Breast epithelium (tissue), 3 donors: Measurements from ENCODE around the gene CT45A2.
"Not testable (repeated sequence)": the region's sequence is repeated elsewhere in the genome, so short reads cannot be mapped to it uniquely, and the experiment has no call there.

Experiments used
- CTCF ChIP-seq, 3 donors: fragments of 450-650 bp; IDR thresholded peaks; one replicate each; pipeline ENCODE4 v1.5.1; 2016 to 2017; ENCODE audit warnings: antibody characterized with exemption in 3 of 3, mild to moderate bottlenecking in 3 of 3, moderate library complexity in 3 of 3
- POLR2A ChIP-seq: fragments of 450-650 bp; IDR thresholded peaks from one replicate; pipeline ENCODE4 v1.6.1; 2016; ENCODE audit warnings: antibody characterized with exemption, mild to moderate bottlenecking, moderate library complexity

GRCh38 chrX:135768091-135768490 lies 51.7 kb downstream of the CT45A2 start, which contains the start of gene CT45A3:
- TF ChIP-seq POLR2A; CTCF (IDR thresholded peaks at IDR 0.05): not testable (repeated sequence)
